ENCODE measurements around the gene CHMP4A. TPM values are rescaled to one million over a fixed set of nuclear protein-coding genes. Genes with fewer than 3 reads are reported as not detected.

The CHMP4A gene
- polyA plus RNA-seq, 1 experiment, result 36.3 TPM

- Histone ChIP-seq H3K27me3 (ENCODE audit: control insufficient read depth, insufficient read depth, low read length) (no peaks in the 10 kb centered on the region), H3K36me3 (ENCODE audit: control insufficient read depth, insufficient read depth, low read length) (peaks cover 7% of the 10 kb centered on the region), H3K4me3 (ENCODE audit: low read depth, low read length) (peak overlapping the region; percentile 87)
- no peak for DNase-seq (ENCODE audit: low read depth)
- CTCF ChIA-PET, result no interaction called here
- TF ChIP-seq CTCF (IDR thresholded peaks at IDR 0.05; ENCODE audit: insufficient read depth, low read depth, low read length), result no peak
- POLR2A ChIA-PET, result no interaction called here
Observed at GRCh38 chr14:24194873-24195185, 18.5 kb downstream of the CHMP4A start.

GRCh38 chr14:24194186-24194872 is 19.0 kb downstream of the CHMP4A start:
- peaks cover 7% of the 10 kb centered on the region for H3K36me3 ChIP-seq (ENCODE audit: control insufficient read depth, insufficient read depth, low read length)
- H3K4me3 ChIP-seq (ENCODE audit: low read depth, low read length), result peak overlapping the region; percentile 87
- DNase-seq (ENCODE audit: low read depth), result no peak
- H3K27me3 ChIP-seq (ENCODE audit: control insufficient read depth, insufficient read depth, low read length), result no peaks in the 10 kb centered on the region
- POLR2A ChIA-PET, result no interaction called here
- CTCF ChIA-PET, result no interaction called here
- TF ChIP-seq CTCF (IDR thresholded peaks at IDR 0.05; ENCODE audit: insufficient read depth, low read depth, low read length), result no peak

GRCh38 chr14:24192933-24193332 is 20.4 kb downstream of the CHMP4A start:
- POLR2A ChIA-PET, result no interaction called here
- CTCF ChIA-PET, result no interaction called here
- TF ChIP-seq CTCF (IDR thresholded peaks at IDR 0.05; ENCODE audit: insufficient read depth, low read depth, low read length), result no peak
- no peaks in the 10 kb centered on the region for H3K27me3 ChIP-seq (ENCODE audit: control insufficient read depth, insufficient read depth, low read length)
- H3K4me3 ChIP-seq (ENCODE audit: low read depth, low read length), result no peak overlapping the region
- H3K36me3 ChIP-seq (ENCODE audit: control insufficient read depth, insufficient read depth, low read length), result peaks cover 7% of the 10 kb centered on the region
- DNase-seq (ENCODE audit: low read depth), result no peak

GRCh38 chr14:24190416-24190815 is 22.9 kb downstream of the CHMP4A start:
- CTCF ChIA-PET, result no interaction called here
- TF ChIP-seq CTCF (IDR thresholded peaks at IDR 0.05; ENCODE audit: insufficient read depth, low read depth, low read length), result no peak
- DNase-seq (ENCODE audit: low read depth), result no peak
- peaks cover 21% of the 10 kb centered on the region for H3K36me3 ChIP-seq (ENCODE audit: control insufficient read depth, insufficient read depth, low read length)
- no peak overlapping the region for H3K4me3 ChIP-seq (ENCODE audit: low read depth, low read length)
- no peaks in the 10 kb centered on the region for H3K27me3 ChIP-seq (ENCODE audit: control insufficient read depth, insufficient read depth, low read length)
- POLR2A ChIA-PET, result no interaction called here

- no peak overlapping the region for H3K4me3 ChIP-seq (ENCODE audit: low read depth, low read length)
- POLR2A ChIA-PET, result no interaction called here
- peaks cover 26% of the 10 kb centered on the region for H3K36me3 ChIP-seq (ENCODE audit: control insufficient read depth, insufficient read depth, low read length)
- no peak for TF ChIP-seq CTCF (IDR thresholded peaks at IDR 0.05; ENCODE audit: insufficient read depth, low read depth, low read length)
- CTCF ChIA-PET, result interaction anchor here (0.7 to 2.7 kb wide), 3 partner anchors 28 to 144 kb away, joined by 3 to 18 read pairs (median 5); partner anchors contain the start of gene IRF9
- DNase-seq (ENCODE audit: low read depth), result no peak
- no peaks in the 10 kb centered on the region for H3K27me3 ChIP-seq (ENCODE audit: control insufficient read depth, insufficient read depth, low read length)
Observed at GRCh38 chr14:24189460-24189859, 23.8 kb downstream of the CHMP4A start.

Data from BJ (cell line).